GM12873 (cell line): Measurements from ENCODE around the gene AACS.

Experiments
- TF ChIP-seq, protein P1 (sequence below): IDR thresholded peaks from 2 replicates; pipeline ENCODE4 v1.5.1; 2012; ENCODE audit warnings: low read depth, mild to moderate bottlenecking, moderate library complexity, low read length, control low read depth; ENCODE audit not compliant: insufficient read depth; ENCODE audit errors: missing control alignments

AACS gene

DNA sequence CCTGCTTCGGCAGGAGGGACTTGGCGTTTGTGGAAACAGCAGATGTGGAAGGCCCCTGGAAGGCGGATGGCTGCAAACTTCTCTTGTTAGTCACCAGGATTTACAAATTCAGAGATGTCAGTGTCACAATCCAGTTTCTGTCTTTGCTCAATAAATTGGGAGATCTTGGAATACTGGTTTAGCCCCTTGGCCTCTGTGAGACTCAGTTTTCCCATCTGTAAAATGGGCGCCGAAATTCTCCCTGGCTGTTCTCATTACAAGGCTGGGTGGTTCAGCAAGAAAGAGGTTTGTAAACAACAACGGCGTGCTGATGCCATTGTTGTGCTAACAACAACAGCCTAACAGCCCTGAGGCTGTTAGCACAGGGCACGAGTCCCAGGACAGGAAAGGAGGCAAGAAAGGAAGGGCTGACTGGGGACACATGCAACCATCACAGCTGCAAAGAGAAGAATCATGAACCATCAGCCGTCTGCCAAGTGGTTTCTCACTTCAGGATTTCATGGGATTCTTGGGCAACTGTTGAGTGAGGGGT, 127.5 kb downstream of the AACS start:
- TF ChIP-seq, protein P1, sequence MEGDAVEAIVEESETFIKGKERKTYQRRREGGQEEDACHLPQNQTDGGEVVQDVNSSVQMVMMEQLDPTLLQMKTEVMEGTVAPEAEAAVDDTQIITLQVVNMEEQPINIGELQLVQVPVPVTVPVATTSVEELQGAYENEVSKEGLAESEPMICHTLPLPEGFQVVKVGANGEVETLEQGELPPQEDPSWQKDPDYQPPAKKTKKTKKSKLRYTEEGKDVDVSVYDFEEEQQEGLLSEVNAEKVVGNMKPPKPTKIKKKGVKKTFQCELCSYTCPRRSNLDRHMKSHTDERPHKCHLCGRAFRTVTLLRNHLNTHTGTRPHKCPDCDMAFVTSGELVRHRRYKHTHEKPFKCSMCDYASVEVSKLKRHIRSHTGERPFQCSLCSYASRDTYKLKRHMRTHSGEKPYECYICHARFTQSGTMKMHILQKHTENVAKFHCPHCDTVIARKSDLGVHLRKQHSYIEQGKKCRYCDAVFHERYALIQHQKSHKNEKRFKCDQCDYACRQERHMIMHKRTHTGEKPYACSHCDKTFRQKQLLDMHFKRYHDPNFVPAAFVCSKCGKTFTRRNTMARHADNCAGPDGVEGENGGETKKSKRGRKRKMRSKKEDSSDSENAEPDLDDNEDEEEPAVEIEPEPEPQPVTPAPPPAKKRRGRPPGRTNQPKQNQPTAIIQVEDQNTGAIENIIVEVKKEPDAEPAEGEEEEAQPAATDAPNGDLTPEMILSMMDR, result no peak
